Vagina (tissue), 2 donors: ENCODE measurements around the gene ATP8B3. TPM values are rescaled to one million over a fixed set of nuclear protein-coding genes. Genes with fewer than 3 reads are reported as not detected.

ENCODE experiments used
- DNase-seq, 2 donors: peaks; one replicate each; pipeline ENCODE4 v3.0.0-alpha.2; 2017; ENCODE audit errors: extremely low spot score in 2 of 2
- H3K27ac ChIP-seq: fragments of 200-600 bp; sonication (generic); one replicate; pipeline ENCODE4 v1.5.1; 2019
- H3K27me3 ChIP-seq: fragments of 200-600 bp; sonication (generic); one replicate; pipeline ENCODE4 v1.5.1; 2019
- H3K36me3 ChIP-seq, 2 donors: fragments of 200-600 bp; sonication (generic); one replicate each; pipeline ENCODE4 v1.5.1; 2017 to 2019
- H3K4me1 ChIP-seq: fragments of 200-600 bp; sonication (generic); one replicate; pipeline ENCODE4 v1.5.1; 2019
- H3K4me3 ChIP-seq, 2 donors: fragments of 200-600 bp; sonication (generic); 1 replicate in 1 of 2; 2 replicates in 1 of 2; pipeline ENCODE4 v1.5.1; 2016 to 2019
- H3K9me3 ChIP-seq: fragments of 200-600 bp; sonication (generic); one replicate; pipeline ENCODE4 v1.5.1; 2019
- intact Hi-C: fragments of 100-400 bp; cut with DNase I; formaldehyde crosslinking; loops from one replicate; pipeline ENCODE4 v1.15.1; 2023
- microRNA counts, 2 donors: library from miRNA; unstranded; fragments of <30 nt; microRNA quantifications; one replicate each; lab custom pipeline; 2016 to 2017
- microRNA-seq: library from miRNA; unstranded; fragments of <30 nt; microRNA quantifications from one replicate; pipeline ENCODE4, GENCODE V29; 2017; ENCODE audit warnings: borderline number of aligned reads, borderline replicate concordance
- total RNA-seq: library from RNA; depleted of rRNA; stranded (reverse); fragments of >200 nt; gene quantifications from one replicate; pipeline ENCODE4 v1.2.3, GENCODE V29; 2016
- TF ChIP-seq, protein P1 (sequence below), 3 experiments: fragments of 450-650 bp in 2 of 3; fragments of 200-600 bp in 1 of 3; sonication (generic) in 1 of 3; IDR thresholded peaks; one replicate each; pipeline ENCODE4 v1.5.1; 2017 to 2019; ENCODE audit warnings: antibody characterized with exemption in 3 of 3, mild to moderate bottlenecking in 2 of 3, moderate library complexity in 2 of 3

Gene ATP8B3
- total RNA-seq, 1 donor from 2014 or later = 3.2 TPM

DNA sequence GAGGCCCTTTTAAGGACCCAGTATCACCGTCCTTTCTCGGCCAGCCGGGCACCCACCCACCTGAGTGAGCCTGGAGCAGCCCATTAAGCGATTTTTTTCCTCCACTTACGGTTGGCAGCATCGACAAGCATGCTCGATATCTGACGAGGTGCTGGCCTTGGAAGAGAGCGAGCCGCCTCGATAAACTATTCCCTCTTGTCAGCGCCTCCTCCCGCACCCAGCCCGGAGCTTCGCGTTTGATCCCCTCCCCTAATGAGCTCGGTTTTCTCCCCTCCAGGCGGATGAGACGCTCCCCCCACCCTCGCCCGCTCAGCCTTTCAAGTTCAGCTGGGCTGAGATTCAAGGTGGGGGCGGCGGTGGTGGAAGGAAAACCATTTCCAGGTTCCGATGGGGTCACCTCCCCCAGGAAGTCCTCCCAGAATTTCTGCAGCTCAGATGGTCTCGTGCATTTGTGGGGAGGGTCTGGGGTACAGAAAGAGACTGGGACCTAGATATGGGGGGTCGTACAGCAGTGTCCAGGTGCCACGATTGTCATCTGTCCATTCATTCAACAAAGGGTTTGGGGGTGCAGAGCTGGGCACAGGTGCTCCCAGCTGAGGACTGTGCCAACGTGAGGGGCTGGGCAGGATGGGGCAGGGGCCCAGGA is 77.6 kb downstream of the ATP8B3 start:
- Histone ChIP-seq H3K4me1 (no peaks in the 10 kb centered on the region), H3K27me3 (no peaks in the 10 kb centered on the region), H3K4me3 (no peak overlapping the region), H3K36me3 (no peaks in the 10 kb centered on the region), H3K9me3 (no peaks in the 10 kb centered on the region), H3K27ac (no peak overlapping the region)
- no peak for DNase-seq
- intact Hi-C loops = no loop called here
- TF ChIP-seq, protein P1, sequence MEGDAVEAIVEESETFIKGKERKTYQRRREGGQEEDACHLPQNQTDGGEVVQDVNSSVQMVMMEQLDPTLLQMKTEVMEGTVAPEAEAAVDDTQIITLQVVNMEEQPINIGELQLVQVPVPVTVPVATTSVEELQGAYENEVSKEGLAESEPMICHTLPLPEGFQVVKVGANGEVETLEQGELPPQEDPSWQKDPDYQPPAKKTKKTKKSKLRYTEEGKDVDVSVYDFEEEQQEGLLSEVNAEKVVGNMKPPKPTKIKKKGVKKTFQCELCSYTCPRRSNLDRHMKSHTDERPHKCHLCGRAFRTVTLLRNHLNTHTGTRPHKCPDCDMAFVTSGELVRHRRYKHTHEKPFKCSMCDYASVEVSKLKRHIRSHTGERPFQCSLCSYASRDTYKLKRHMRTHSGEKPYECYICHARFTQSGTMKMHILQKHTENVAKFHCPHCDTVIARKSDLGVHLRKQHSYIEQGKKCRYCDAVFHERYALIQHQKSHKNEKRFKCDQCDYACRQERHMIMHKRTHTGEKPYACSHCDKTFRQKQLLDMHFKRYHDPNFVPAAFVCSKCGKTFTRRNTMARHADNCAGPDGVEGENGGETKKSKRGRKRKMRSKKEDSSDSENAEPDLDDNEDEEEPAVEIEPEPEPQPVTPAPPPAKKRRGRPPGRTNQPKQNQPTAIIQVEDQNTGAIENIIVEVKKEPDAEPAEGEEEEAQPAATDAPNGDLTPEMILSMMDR (IDR thresholded peaks at IDR 0.05) = no peak

MicroRNA genes within 50 kb of the gene (microRNA counts, 767-probe panel; counts per million panel counts)
- 238 to 261 counts per million in 2 donors for microRNA hsa-miR-1909-3p (lab: Ali Mortazavi, UCI)

Small RNA genes within 50 kb of the gene (microRNA-seq; reads per million reads assigned to microRNA genes)
- 1.4 reads per million for gene MIR1909

Other genes starting within 250 kb of the ATP8B3 start
- gene MEX3D, start 244.0 kb downstream of the ATP8B3 start, total RNA-seq = 21.4 TPM
- 66.0 TPM for gene MBD3, start 219.4 kb downstream of the ATP8B3 start, total RNA-seq
- 79.8 TPM for gene UQCR11, start 206.8 kb downstream of the ATP8B3 start, total RNA-seq
- 26.0 TPM for gene TCF3, start 159.7 kb downstream of the ATP8B3 start, total RNA-seq
- gene ONECUT3, start 58.8 kb downstream of the ATP8B3 start, total RNA-seq = not detected
- 19.9 TPM for gene REXO1, start 36.2 kb upstream of the ATP8B3 start, total RNA-seq
- 7.6 TPM for gene KLF16, start 51.3 kb upstream of the ATP8B3 start, total RNA-seq
- 83.0 TPM for gene ABHD17A, start 73.2 kb upstream of the ATP8B3 start, total RNA-seq
- gene ADAT3, start 93.1 kb upstream of the ATP8B3 start, total RNA-seq = 5.2 TPM
- 51.3 TPM for gene SCAMP4, start 93.1 kb upstream of the ATP8B3 start, total RNA-seq
- 77.6 TPM for gene CSNK1G2, start 128.9 kb upstream of the ATP8B3 start, total RNA-seq
- gene BTBD2, start 203.4 kb upstream of the ATP8B3 start, total RNA-seq = 81.5 TPM
- gene MKNK2, start 239.0 kb upstream of the ATP8B3 start, total RNA-seq = 185 TPM